Kidney (tissue), 14 donors: ENCODE results near the gene ZIC5. TPM values are rescaled to one million over a fixed set of nuclear protein-coding genes. Genes with fewer than 3 reads are reported as not detected.

Source experiments
- DNase-seq, 5 donors: peaks; one replicate each; pipeline ENCODE4 v3.0.0-alpha.2; 2013 to 2020
- FAIRE-seq: peaks from 2 replicates; lab custom pipeline; 2012; peaks lifted over from hg19 to GRCh38; lab: Jason Lieb, UNC
- H3K27ac ChIP-seq, 2 donors: one replicate each; pipeline ENCODE4 v1.7.0; 2013; ENCODE audit warnings: low read depth in 2 of 2, low read length in 2 of 2, inconsistent platforms in 1 of 2
- H3K27me3 ChIP-seq: one replicate; pipeline ENCODE4 v1.7.1; 2013; ENCODE audit warnings: low read length, inconsistent platforms; ENCODE audit not compliant: control insufficient read depth, insufficient read depth
- H3K36me3 ChIP-seq, 3 donors: one replicate each; pipeline versions ENCODE4 v1.7.0 to v1.7.1; 2013; ENCODE audit warnings: low read length in 3 of 3, control low read depth in 1 of 3, inconsistent platforms in 1 of 3; ENCODE audit not compliant: insufficient read depth in 3 of 3, control insufficient read depth in 2 of 3
- H3K4me1 ChIP-seq, 3 donors: one replicate each; pipeline versions ENCODE4 v1.7.0 to v1.7.1; 2013; ENCODE audit warnings: low read length in 3 of 3, inconsistent platforms in 1 of 3, low read depth in 1 of 3; ENCODE audit not compliant: control insufficient read depth in 2 of 3, insufficient read depth in 2 of 3
- H3K4me3 ChIP-seq, 3 donors: one replicate each; pipeline versions ENCODE4 v1.7.0 to v1.8.1; 2013; ENCODE audit warnings: low read length in 3 of 3, control low read depth in 1 of 3, inconsistent platforms in 1 of 3
- H3K9ac ChIP-seq, 3 donors: one replicate each; pipeline versions ENCODE4 v1.7.0 to v1.7.1; 2013; ENCODE audit warnings: low read length in 3 of 3, control low read depth in 1 of 3, inconsistent platforms in 1 of 3
- H3K9me3 ChIP-seq, 3 donors: one replicate each; pipeline versions ENCODE4 v1.7.0 to v1.7.1; 2013; ENCODE audit warnings: low read length in 3 of 3, control low read depth in 1 of 3, inconsistent platforms in 1 of 3; ENCODE audit not compliant: control insufficient read depth in 2 of 3, insufficient read depth in 1 of 3
- intact Hi-C: fragments of 100-400 bp; cut with DNase I; formaldehyde crosslinking; loops from one replicate; pipeline ENCODE4 v1.11.1; 2022
- polyA plus RNA-seq: library from polyadenylated mRNA; stranded (reverse); fragments of 350-450 nt; fragmentation: Illumina TruSeq; extraction: RNeasy Lipid Tissue Mini Kit (QIAGEN cat#74804); gene quantifications from one replicate; pipeline ENCODE4 v1.2.3, GENCODE V29; 2014; ENCODE audit warnings: low read depth, low replicate concordance; ENCODE audit not compliant: insufficient read depth
- total RNA-seq: library from RNA; stranded (reverse); fragmentation: NEBNext Ultra II Directional; extraction: Animal tissue kit (Norgen Biotek cat#: 25700); gene quantifications from one replicate; pipeline ENCODE4 v1.2.1, GENCODE V29; 2021
- TF ChIP-seq, protein P1 (sequence below): IDR thresholded peaks from 3 replicates; pipeline ENCODE4 v1.5.1; 2012; ENCODE audit warnings: mild to moderate bottlenecking, moderate library complexity, borderline replicate concordance; ENCODE audit not compliant: insufficient read depth; ENCODE audit errors: extremely low read depth
- donor health status: control.
- donor health status: control.
- donor health status: control.
- donor health status: control.
- donor health status: control.
- donor health status: DM: yes; HTN: yes; CAD: no.
- donor health status: Normal renal cell carcinoma (clear cell type).

Gene ZIC5
- total and polyA plus RNA-seq, 2 donors from 2014 or later: not detected

DNA sequence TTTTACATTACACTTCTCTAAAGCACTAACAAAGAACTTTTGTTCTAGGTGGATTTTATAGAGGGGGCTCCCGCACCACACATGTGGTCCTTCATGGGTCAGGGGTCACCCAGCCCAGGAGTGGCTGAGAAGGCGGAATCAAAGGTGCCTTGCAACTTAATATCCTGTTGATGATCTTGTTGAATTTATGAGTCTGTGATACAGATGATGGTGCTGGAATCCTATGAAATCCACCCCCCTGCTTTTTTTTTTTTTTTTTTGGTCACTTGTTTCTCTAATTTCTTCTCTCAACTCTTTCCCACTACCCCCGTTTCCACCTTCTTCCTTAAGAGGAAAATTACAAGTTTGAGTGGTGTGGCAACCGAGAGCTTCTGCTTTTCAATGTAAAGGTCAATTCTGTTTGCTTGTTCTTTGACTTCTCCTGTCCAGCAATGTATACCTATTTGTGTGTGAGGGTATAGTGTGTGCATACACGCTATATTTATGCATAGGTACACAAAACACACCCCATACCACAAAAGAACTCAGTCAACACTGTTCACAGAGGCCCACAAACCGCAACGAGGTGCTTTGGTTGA is 5.9 kb upstream of the ZIC5 start:
- Histone ChIP-seq H3K27me3 (peaks cover 66% of the 10 kb centered on the region), H3K9ac (no peak overlapping the region), H3K4me1 (peaks cover 0 to 10% (median 0%) of the 10 kb centered on the region in 3 donors), H3K9me3 (no peaks in the 10 kb centered on the region), H3K27ac (no peak overlapping the region), H3K36me3 (no peaks in the 10 kb centered on the region), H3K4me3 (no peak overlapping the region)
- DNase-seq: peak in 1 of 5 donors; percentile 32
- intact Hi-C loops: no loop called here
- TF ChIP-seq, protein P1, sequence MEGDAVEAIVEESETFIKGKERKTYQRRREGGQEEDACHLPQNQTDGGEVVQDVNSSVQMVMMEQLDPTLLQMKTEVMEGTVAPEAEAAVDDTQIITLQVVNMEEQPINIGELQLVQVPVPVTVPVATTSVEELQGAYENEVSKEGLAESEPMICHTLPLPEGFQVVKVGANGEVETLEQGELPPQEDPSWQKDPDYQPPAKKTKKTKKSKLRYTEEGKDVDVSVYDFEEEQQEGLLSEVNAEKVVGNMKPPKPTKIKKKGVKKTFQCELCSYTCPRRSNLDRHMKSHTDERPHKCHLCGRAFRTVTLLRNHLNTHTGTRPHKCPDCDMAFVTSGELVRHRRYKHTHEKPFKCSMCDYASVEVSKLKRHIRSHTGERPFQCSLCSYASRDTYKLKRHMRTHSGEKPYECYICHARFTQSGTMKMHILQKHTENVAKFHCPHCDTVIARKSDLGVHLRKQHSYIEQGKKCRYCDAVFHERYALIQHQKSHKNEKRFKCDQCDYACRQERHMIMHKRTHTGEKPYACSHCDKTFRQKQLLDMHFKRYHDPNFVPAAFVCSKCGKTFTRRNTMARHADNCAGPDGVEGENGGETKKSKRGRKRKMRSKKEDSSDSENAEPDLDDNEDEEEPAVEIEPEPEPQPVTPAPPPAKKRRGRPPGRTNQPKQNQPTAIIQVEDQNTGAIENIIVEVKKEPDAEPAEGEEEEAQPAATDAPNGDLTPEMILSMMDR: no peak
- no peak for FAIRE-seq

- Histone ChIP-seq H3K9ac (no peak overlapping the region), H3K4me3 (no peak overlapping the region), H3K4me1 (peaks cover 0 to 8% (median 0%) of the 10 kb centered on the region in 3 donors), H3K9me3 (no peaks in the 10 kb centered on the region), H3K36me3 (no peaks in the 10 kb centered on the region), H3K27me3 (peaks cover 71% of the 10 kb centered on the region), H3K27ac (no peak overlapping the region)
- TF ChIP-seq, protein P1: no peak
- no peak for DNase-seq
- intact Hi-C loops: no loop called here
- FAIRE-seq: no peak
Observed at GRCh38 chr13:99976575-99976974, 5.0 kb upstream of the ZIC5 start.

DNA sequence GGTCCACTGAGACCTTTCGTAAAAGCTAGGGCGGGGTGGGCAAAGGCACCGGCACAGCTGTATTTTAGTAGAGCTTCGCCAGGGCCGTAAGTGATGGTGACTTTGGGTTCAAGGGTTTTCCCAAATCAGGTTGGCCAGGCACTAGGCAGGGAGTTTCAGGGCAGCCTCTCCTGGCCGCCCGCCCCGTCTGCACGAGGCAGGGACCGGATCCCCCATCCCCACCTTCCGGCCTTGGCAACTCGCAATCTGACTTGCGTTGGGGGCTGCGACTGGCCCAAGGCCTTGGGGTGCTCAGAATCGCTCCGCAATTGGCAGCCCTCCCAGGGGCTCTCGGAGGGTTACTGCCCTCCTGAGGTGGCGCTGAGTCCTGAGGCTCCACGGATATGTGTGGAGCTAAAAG is 4.1 kb upstream of the ZIC5 start:
- Histone ChIP-seq H3K27ac (no peak overlapping the region), H3K4me3 (no peak overlapping the region), H3K9me3 (no peaks in the 10 kb centered on the region), H3K27me3 (peaks cover 73% of the 10 kb centered on the region), H3K9ac (no peak overlapping the region), H3K36me3 (no peaks in the 10 kb centered on the region), H3K4me1 (peaks cover 0 to 8% (median 0%) of the 10 kb centered on the region in 3 donors)
- intact Hi-C loops: no loop called here
- TF ChIP-seq, protein P1: no peak
- DNase-seq (peak in 2 of 5 donors; percentile 36 to 46), FAIRE-seq (no peak)
